ENCODE results near the gene KPNA5. TPM values are rescaled to one million over a fixed set of nuclear protein-coding genes. Genes with fewer than 3 reads are reported as not detected.
"Not testable (repeated sequence)": the region's sequence is repeated elsewhere in the genome, so short reads cannot be mapped to it uniquely, and the experiment has no call there.

Gene KPNA5
- total RNA-seq, 2 donors from 2014 or later, result 10.4 to 20.1 TPM

- H3K36me3 Mint-ChIP-seq (ENCODE audit: low read depth), result peaks cover 20% of the 10 kb centered on the region
- Histone ChIP-seq H3K27ac (ENCODE audit: low read depth, low read length) (no peak overlapping the region), H3K4me1 (ENCODE audit: control insufficient read depth, insufficient read depth, low read length) (no peaks in the 10 kb centered on the region), H3K9me3 (ENCODE audit: control insufficient read depth, low read length) (no peaks in the 10 kb centered on the region), H3K4me3 (ENCODE audit: low read length) (no peak overlapping the region), H3K9ac (ENCODE audit: extremely low read depth, low read length, poor library complexity, severe bottlenecking) (no peak overlapping the region), H3K36me3 (ENCODE audit: control insufficient read depth, insufficient read depth, low read length) (peaks cover 15% of the 10 kb centered on the region), H3K27me3 (ENCODE audit: control insufficient read depth, insufficient read depth, low read length, poor library complexity, severe bottlenecking) (no peaks in the 10 kb centered on the region)
- H3K27ac Mint-ChIP-seq, result no peak overlapping the region
- no peak overlapping the region for H3K4me3 Mint-ChIP-seq
- no peaks in the 10 kb centered on the region for H3K27me3 Mint-ChIP-seq (ENCODE audit: insufficient read depth)
- no peak for DNase-seq
- no peak for TF ChIP-seq CTCF (conservative IDR thresholded peaks at IDR 0.05)
- WGBS, 2 experiments (ENCODE audit: insufficient coverage in 1 of 2, insufficient read length in 1 of 2), result 94% methylated on average over 2 of the region's 2 CpGs; no CpG with 5 or more reads in 1 of the 2 experiments
- H3K9me3 Mint-ChIP-seq, result no peaks in the 10 kb centered on the region
- peaks cover 10% of the 10 kb centered on the region for H3K4me1 Mint-ChIP-seq
These were observed 4.5 kb downstream of the KPNA5 start for GRCh38 chr6:116685437-116685993.

GRCh38 chr6:116686475-116687101, 5.6 kb downstream of the KPNA5 start:
- H3K9me3 Mint-ChIP-seq; H3K4me1 Mint-ChIP-seq; H3K27me3 ChIP-seq (ENCODE audit: control insufficient read depth, insufficient read depth, low read length, poor library complexity, severe bottlenecking); H3K4me1 ChIP-seq (ENCODE audit: control insufficient read depth, insufficient read depth, low read length); H3K27ac Mint-ChIP-seq; H3K9ac ChIP-seq (ENCODE audit: extremely low read depth, low read length, poor library complexity, severe bottlenecking); H3K4me3 Mint-ChIP-seq; H3K27me3 Mint-ChIP-seq (ENCODE audit: insufficient read depth); H3K9me3 ChIP-seq (ENCODE audit: control insufficient read depth, low read length); H3K27ac ChIP-seq (ENCODE audit: low read depth, low read length); H3K4me3 ChIP-seq (ENCODE audit: low read length); DNase-seq: not testable (repeated sequence)
- peaks cover 26% of the 10 kb centered on the region for H3K36me3 Mint-ChIP-seq (ENCODE audit: low read depth)
- peaks cover 21% of the 10 kb centered on the region for H3K36me3 ChIP-seq (ENCODE audit: control insufficient read depth, insufficient read depth, low read length)
- WGBS, 2 experiments (ENCODE audit: insufficient coverage in 1 of 2, insufficient read length in 1 of 2), result 85 to 100% methylated on average over 1 to 2 of the region's 2 CpGs

GRCh38 chr6:116691154-116691553, 10.1 kb downstream of the KPNA5 start:
- Histone ChIP-seq H3K4me1 (ENCODE audit: control insufficient read depth, insufficient read depth, low read length) (no peaks in the 10 kb centered on the region), H3K9me3 (ENCODE audit: control insufficient read depth, low read length) (no peaks in the 10 kb centered on the region), H3K27me3 (ENCODE audit: control insufficient read depth, insufficient read depth, low read length, poor library complexity, severe bottlenecking) (no peaks in the 10 kb centered on the region), H3K9ac (ENCODE audit: extremely low read depth, low read length, poor library complexity, severe bottlenecking) (no peak overlapping the region), H3K4me3 (ENCODE audit: low read length) (no peak overlapping the region), H3K27ac (ENCODE audit: low read depth, low read length) (no peak overlapping the region), H3K36me3 (ENCODE audit: control insufficient read depth, insufficient read depth, low read length) (peaks cover 19% of the 10 kb centered on the region)
- H3K4me1 Mint-ChIP-seq, result peaks cover 7% of the 10 kb centered on the region
- DNase-seq, result no peak
- no peak overlapping the region for H3K4me3 Mint-ChIP-seq
- 90 to 100% methylated on average over 3 to 5 of the region's 5 CpGs for WGBS, 2 experiments (ENCODE audit: insufficient coverage in 1 of 2, insufficient read length in 1 of 2)
- TF ChIP-seq CTCF (conservative IDR thresholded peaks at IDR 0.05), result no peak
- no peaks in the 10 kb centered on the region for H3K27me3 Mint-ChIP-seq (ENCODE audit: insufficient read depth)
- peaks cover 29% of the 10 kb centered on the region for H3K36me3 Mint-ChIP-seq (ENCODE audit: low read depth)
- peaks cover 3% of the 10 kb centered on the region for H3K9me3 Mint-ChIP-seq
- H3K27ac Mint-ChIP-seq, result no peak overlapping the region

GRCh38 chr6:116692873-116693272, 11.9 kb downstream of the KPNA5 start:
- not testable (repeated sequence) for DNase-seq; H3K9ac ChIP-seq (ENCODE audit: extremely low read depth, low read length, poor library complexity, severe bottlenecking); H3K4me1 Mint-ChIP-seq; H3K27ac ChIP-seq (ENCODE audit: low read depth, low read length); H3K27ac Mint-ChIP-seq; H3K4me3 ChIP-seq (ENCODE audit: low read length); H3K9me3 ChIP-seq (ENCODE audit: control insufficient read depth, low read length); H3K4me1 ChIP-seq (ENCODE audit: control insufficient read depth, insufficient read depth, low read length); H3K4me3 Mint-ChIP-seq; H3K27me3 Mint-ChIP-seq (ENCODE audit: insufficient read depth); H3K27me3 ChIP-seq (ENCODE audit: control insufficient read depth, insufficient read depth, low read length, poor library complexity, severe bottlenecking); H3K9me3 Mint-ChIP-seq
- 100% methylated on average over 1 of the region's 4 CpGs; no CpG with 5 or more reads in 1 of the 2 experiments for WGBS, 2 experiments (ENCODE audit: insufficient coverage in 1 of 2, insufficient read length in 1 of 2)
- peaks cover 27% of the 10 kb centered on the region for H3K36me3 Mint-ChIP-seq (ENCODE audit: low read depth)
- peaks cover 19% of the 10 kb centered on the region for H3K36me3 ChIP-seq (ENCODE audit: control insufficient read depth, insufficient read depth, low read length)

GRCh38 chr6:116693275-116693674, 12.3 kb downstream of the KPNA5 start:
- DNase-seq; H3K27ac ChIP-seq (ENCODE audit: low read depth, low read length); H3K9me3 Mint-ChIP-seq; H3K4me3 ChIP-seq (ENCODE audit: low read length); H3K4me3 Mint-ChIP-seq; H3K27ac Mint-ChIP-seq; H3K4me1 Mint-ChIP-seq; H3K27me3 ChIP-seq (ENCODE audit: control insufficient read depth, insufficient read depth, low read length, poor library complexity, severe bottlenecking); H3K27me3 Mint-ChIP-seq (ENCODE audit: insufficient read depth); H3K9me3 ChIP-seq (ENCODE audit: control insufficient read depth, low read length); H3K4me1 ChIP-seq (ENCODE audit: control insufficient read depth, insufficient read depth, low read length); H3K9ac ChIP-seq (ENCODE audit: extremely low read depth, low read length, poor library complexity, severe bottlenecking): not testable (repeated sequence)
- H3K36me3 Mint-ChIP-seq (ENCODE audit: low read depth), result peaks cover 27% of the 10 kb centered on the region
- peaks cover 19% of the 10 kb centered on the region for H3K36me3 ChIP-seq (ENCODE audit: control insufficient read depth, insufficient read depth, low read length)
- 71% methylated on average over 1 of the region's 3 CpGs; no CpG with 5 or more reads in 1 of the 2 experiments for WGBS, 2 experiments (ENCODE audit: insufficient coverage in 1 of 2, insufficient read length in 1 of 2)
